ENCODE measurements around the gene ICAM4. TPM values are rescaled to one million over a fixed set of nuclear protein-coding genes. Genes with fewer than 3 reads are reported as not detected.

The ICAM4 gene
- total and polyA plus RNA-seq, 9 of the 15 experiments (the other 6 are each of a cell fraction or from before 2014, with no cell fraction given): 14.1 to 86.1 (median 29.6) TPM

GRCh38 chr19:10294368-10294697 lies 7.6 kb downstream of the ICAM4 start (continued):
- TF ChIP-seq ZNF695 (CRISPR knock-in tag; IDR thresholded peaks at IDR 0.05) (no peak), U2AF1 (optimal IDR thresholded peaks at IDR 0.05; ENCODE audit: low read depth, low read length) (no peak), ZNF232 (CRISPR knock-in tag; IDR thresholded peaks at IDR 0.05) (no peak)

DNA sequence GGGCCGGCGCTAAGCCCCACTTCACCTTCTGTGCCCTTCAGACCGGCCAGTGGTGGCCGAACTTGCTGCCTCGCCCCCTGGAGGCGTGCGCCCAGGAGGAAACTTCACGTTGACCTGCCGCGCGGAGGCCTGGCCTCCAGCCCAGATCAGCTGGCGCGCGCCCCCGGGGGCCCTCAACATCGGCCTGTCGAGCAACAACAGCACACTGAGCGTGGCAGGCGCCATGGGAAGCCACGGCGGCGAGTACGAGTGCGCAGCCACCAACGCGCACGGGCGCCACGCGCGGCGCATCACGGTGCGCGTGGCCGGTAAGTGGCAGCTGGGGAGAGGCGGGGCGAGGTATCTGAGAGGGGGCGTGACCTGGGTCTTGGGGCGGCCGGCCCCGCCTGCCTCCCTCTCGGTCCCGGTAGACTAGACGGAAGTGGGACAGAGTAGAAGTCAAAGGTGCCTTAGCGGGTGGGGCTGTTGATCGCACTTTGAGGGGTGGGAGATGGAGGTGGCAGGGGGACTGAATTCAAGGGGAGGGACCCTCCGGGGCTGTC lies 8.6 kb downstream of the ICAM4 start:
- intact Hi-C loops (cut with micrococcal nuclease) (no loop called here), in situ Hi-C loops (cut with MboI) (no loop called here)
- no TSS peak for BruUV-seq (replicated peaks)
- H3K4me2 ChIP-seq (ENCODE audit: insufficient read depth, low read length): no peak overlapping the region
- H3K9ac ChIP-seq (ENCODE audit: insufficient read depth in 1 of 2, low read depth in 2 of 2, low read length in 2 of 2): peak overlapping the region in 1 of 2 experiments; percentile 2; a peak in 1 of 4 replicates
- POLR2A ChIA-PET: interaction anchor here (0.7 to 0.8 kb wide), 2 partner anchors 10 to 106 kb away, joined by 3 to 4 read pairs; no protein-coding TSS in a partner anchor
- no peaks in the 10 kb centered on the region for H3K27me3 ChIP-seq (ENCODE audit: control insufficient read depth in 2 of 2, insufficient read depth in 2 of 2, low read length in 2 of 2)
- 96% methylated on average over 20 of the region's 48 CpGs for WGBS (ENCODE audit: insufficient coverage, low coverage, missing lambda C conversion rate)
- ATAC-seq (no peak), DNase-seq (ENCODE audit: extremely low read depth in 1 of 4, low spot score in 3 of 4) (peak in 2 of 4 experiments; percentile 39 to 42), FAIRE-seq (no peak)
- H3K9me1 ChIP-seq (ENCODE audit: control insufficient read depth, insufficient read depth, low read length): no peaks in the 10 kb centered on the region
- peaks cover 40% of the 10 kb centered on the region; the same call in 2 of the 3 replicates for H3K36me3 ChIP-seq (ENCODE audit: control insufficient read depth, insufficient read depth, low read length)
- peaks cover 21 to 74% of the 10 kb centered on the region in 2 experiments; a peak in 4 of 5 replicates for H3K4me1 ChIP-seq (replicated peaks in 1 of 2; ENCODE audit: control insufficient read depth in 2 of 2, insufficient read depth in 2 of 2, low read length in 2 of 2)
- H4K20me1 ChIP-seq (replicated peaks; ENCODE audit: control insufficient read depth, insufficient read depth, low read length): no peaks in the 10 kb centered on the region; the same call in 1 of the 2 replicates
- no peak overlapping the region for H3K4me3 ChIP-seq
- H3K27ac ChIP-seq (ENCODE audit: extremely low read depth, low read depth, low read length): no peak overlapping the region
- CTCF ChIA-PET (ENCODE audit: low intra/inter-chr PET ratio): no interaction called here
- H2AFZ ChIP-seq (ENCODE audit: low read depth, low read length): no peak overlapping the region
- peaks cover 2% of the 10 kb centered on the region; the same call in 1 of the 2 replicates for H3K9me3 ChIP-seq (replicated peaks; ENCODE audit: control insufficient read depth, insufficient read depth, low read depth, low read length)
- peaks cover 55% of the 10 kb centered on the region for H3K79me2 ChIP-seq (ENCODE audit: control insufficient read depth, insufficient read depth, low read length)
- TF ChIP-seq EP400 (IDR thresholded peaks at IDR 0.05) (no peak), MTA2 (IDR thresholded peaks at IDR 0.05; ENCODE audit: low read depth) (no peak), RBM22 (IDR thresholded peaks at IDR 0.05; ENCODE audit: low read depth, low read length, poor library complexity, severe bottlenecking) (peak; percentile 67), ZNF280B (CRISPR knock-in tag; IDR thresholded peaks at IDR 0.05) (no peak), ZNF165 (CRISPR knock-in tag; IDR thresholded peaks at IDR 0.05; ENCODE audit: borderline replicate concordance) (no peak), RBM17 (IDR thresholded peaks at IDR 0.05; ENCODE audit: borderline replicate concordance, low read depth, low read length) (no peak), TAF15 (IDR thresholded peaks at IDR 0.05; ENCODE audit: low read depth, low read length) (no peak), SMARCE1 (IDR thresholded peaks at IDR 0.05) (no peak), FIP1L1 (IDR thresholded peaks at IDR 0.05; ENCODE audit: low read depth, low read length, poor library complexity, severe bottlenecking) (peak; percentile 61), ETV6 (IDR thresholded peaks at IDR 0.05; ENCODE audit: borderline replicate concordance in 1 of 2, low read depth in 2 of 2, low read length in 1 of 2) (no peak), ETV6 (CRISPR knock-in tag; IDR thresholded peaks at IDR 0.05; ENCODE audit: borderline replicate concordance) (no peak), NFIC (IDR thresholded peaks at IDR 0.05) (peak; percentile 40; the same call in 1 of the 2 replicates), POLR2G (IDR thresholded peaks at IDR 0.05; ENCODE audit: low read depth, low read length) (peak; percentile 72)
- TF ChIP-seq, protein P1, sequence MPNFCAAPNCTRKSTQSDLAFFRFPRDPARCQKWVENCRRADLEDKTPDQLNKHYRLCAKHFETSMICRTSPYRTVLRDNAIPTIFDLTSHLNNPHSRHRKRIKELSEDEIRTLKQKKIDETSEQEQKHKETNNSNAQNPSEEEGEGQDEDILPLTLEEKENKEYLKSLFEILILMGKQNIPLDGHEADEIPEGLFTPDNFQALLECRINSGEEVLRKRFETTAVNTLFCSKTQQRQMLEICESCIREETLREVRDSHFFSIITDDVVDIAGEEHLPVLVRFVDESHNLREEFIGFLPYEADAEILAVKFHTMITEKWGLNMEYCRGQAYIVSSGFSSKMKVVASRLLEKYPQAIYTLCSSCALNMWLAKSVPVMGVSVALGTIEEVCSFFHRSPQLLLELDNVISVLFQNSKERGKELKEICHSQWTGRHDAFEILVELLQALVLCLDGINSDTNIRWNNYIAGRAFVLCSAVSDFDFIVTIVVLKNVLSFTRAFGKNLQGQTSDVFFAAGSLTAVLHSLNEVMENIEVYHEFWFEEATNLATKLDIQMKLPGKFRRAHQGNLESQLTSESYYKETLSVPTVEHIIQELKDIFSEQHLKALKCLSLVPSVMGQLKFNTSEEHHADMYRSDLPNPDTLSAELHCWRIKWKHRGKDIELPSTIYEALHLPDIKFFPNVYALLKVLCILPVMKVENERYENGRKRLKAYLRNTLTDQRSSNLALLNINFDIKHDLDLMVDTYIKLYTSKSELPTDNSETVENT (CRISPR knock-in tag; IDR thresholded peaks at IDR 0.05): peak; percentile 22; the same call in 1 of the 2 replicates
